NB4 (cell line): Measurements from ENCODE around the gene CASP8AP2.
"Not testable (repeated sequence)": the region's sequence is repeated elsewhere in the genome, so short reads cannot be mapped to it uniquely, and the experiment has no call there.

ENCODE experiments used
- DNase-seq: peaks from one replicate; pipeline ENCODE4 v3.0.0; 2010; ENCODE audit warnings: low read depth
- H3K4me3 ChIP-seq: one replicate; pipeline ENCODE4 v1.5.1; 2011; ENCODE audit warnings: mild to moderate bottlenecking, low read depth, low read length, moderate library complexity
- MAX ChIP-seq: IDR thresholded peaks from 2 replicates; pipeline ENCODE4 v1.6.1; 2011; ENCODE audit warnings: low read depth, low read length
- MYC ChIP-seq: IDR thresholded peaks from 2 replicates; pipeline ENCODE4 v1.6.1; 2011; ENCODE audit warnings: low read depth, low read length
- POLR2A ChIP-seq: IDR thresholded peaks from 2 replicates; pipeline ENCODE4 v1.6.1; 2011; ENCODE audit warnings: mild to moderate bottlenecking; ENCODE audit not compliant: insufficient read length; ENCODE audit errors: extremely low read depth
- TF ChIP-seq, protein P1 (sequence below): IDR thresholded peaks from one replicate; pipeline ENCODE4 v1.5.1; 2012; ENCODE audit warnings: low read depth, low read length

Gene CASP8AP2

DNA sequence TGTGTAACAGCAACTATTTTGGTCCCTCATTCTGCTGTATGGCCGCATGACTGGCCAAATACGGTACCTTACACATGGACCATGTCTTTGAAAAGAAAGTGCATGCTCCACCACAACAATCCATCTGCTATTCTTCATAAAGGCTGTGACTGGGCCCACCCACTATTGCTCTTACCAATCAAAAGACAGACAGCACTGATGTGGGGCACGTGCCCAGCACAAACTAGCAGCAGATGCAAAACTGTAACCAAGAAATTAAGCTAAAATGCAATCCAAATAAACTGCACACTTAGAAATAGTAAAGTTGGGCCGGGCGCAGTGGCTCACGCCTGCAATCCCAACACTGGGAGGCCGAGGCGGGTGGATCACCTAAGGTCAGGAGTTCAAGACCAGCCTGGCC lies 30.6 kb upstream of the CASP8AP2 start:
- DNase-seq = no peak
- TF ChIP-seq MAX (no peak), MYC (no peak)
- TF ChIP-seq, protein P1, sequence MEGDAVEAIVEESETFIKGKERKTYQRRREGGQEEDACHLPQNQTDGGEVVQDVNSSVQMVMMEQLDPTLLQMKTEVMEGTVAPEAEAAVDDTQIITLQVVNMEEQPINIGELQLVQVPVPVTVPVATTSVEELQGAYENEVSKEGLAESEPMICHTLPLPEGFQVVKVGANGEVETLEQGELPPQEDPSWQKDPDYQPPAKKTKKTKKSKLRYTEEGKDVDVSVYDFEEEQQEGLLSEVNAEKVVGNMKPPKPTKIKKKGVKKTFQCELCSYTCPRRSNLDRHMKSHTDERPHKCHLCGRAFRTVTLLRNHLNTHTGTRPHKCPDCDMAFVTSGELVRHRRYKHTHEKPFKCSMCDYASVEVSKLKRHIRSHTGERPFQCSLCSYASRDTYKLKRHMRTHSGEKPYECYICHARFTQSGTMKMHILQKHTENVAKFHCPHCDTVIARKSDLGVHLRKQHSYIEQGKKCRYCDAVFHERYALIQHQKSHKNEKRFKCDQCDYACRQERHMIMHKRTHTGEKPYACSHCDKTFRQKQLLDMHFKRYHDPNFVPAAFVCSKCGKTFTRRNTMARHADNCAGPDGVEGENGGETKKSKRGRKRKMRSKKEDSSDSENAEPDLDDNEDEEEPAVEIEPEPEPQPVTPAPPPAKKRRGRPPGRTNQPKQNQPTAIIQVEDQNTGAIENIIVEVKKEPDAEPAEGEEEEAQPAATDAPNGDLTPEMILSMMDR = no peak
- no peak overlapping the region for H3K4me3 ChIP-seq

- TF ChIP-seq MAX (no peak), MYC (no peak)
- no peak overlapping the region for H3K4me3 ChIP-seq
- no peak for DNase-seq
Measured at GRCh38 chr6:89799756-89800155, 29.9 kb upstream of the CASP8AP2 start.

DNA sequence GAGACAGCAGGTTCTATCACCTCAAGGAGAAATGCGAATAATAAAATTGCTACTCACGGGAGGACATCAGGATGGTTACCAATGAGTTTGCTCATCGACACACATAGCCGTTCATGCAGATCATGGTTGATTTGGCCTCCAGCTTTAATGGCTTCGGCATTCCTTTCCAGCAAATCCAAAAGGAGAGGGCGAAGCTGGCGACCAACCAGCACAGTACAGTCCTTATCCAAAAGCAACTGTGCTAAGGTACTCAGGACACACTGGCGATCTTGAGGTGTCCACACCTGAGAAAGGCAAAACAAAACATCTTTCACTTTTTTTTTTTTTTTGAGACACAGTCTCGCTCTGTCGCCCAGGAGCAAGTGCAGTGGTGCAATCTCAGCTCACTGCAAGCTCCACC lies 26.4 kb upstream of the CASP8AP2 start:
- DNase-seq = no peak
- H3K4me3 ChIP-seq = no peak overlapping the region
- TF ChIP-seq, protein P1 = no peak
- TF ChIP-seq MAX (no peak), MYC (no peak), POLR2A (no peak)

- no peak overlapping the region for H3K4me3 ChIP-seq
- TF ChIP-seq MAX (no peak), POLR2A (no peak), MYC (no peak)
- TF ChIP-seq, protein P1 = no peak
- no peak for DNase-seq
Measured at GRCh38 chr6:89805814-89806371, 23.8 kb upstream of the CASP8AP2 start.

GRCh38 chr6:89807581-89807980 lies 22.1 kb upstream of the CASP8AP2 start:
- no peak for DNase-seq
- no peak overlapping the region for H3K4me3 ChIP-seq
- no peak for TF ChIP-seq MYC
- no peak for TF ChIP-seq POLR2A
- no peak for TF ChIP-seq MAX
- TF ChIP-seq, protein P1 = no peak

GRCh38 chr6:89813422-89813821 lies 16.3 kb upstream of the CASP8AP2 start:
- not testable (repeated sequence) for H3K4me3 ChIP-seq, DNase-seq

- peak overlapping the region; percentile 81 for H3K4me3 ChIP-seq
- DNase-seq = no peak
- TF ChIP-seq MAX (no peak), POLR2A (no peak), MYC (no peak)
- TF ChIP-seq, protein P1 = no peak
Measured at GRCh38 chr6:89817481-89817880, 12.2 kb upstream of the CASP8AP2 start.
